WTC11 (cell line): ENCODE measurements around the gene ZNF761.

Source experiments
- CTCF ChIP-seq: fragments of 200-600 bp; IDR thresholded peaks from 2 replicates; pipeline ENCODE4 v1.8.0; 2022; ENCODE audit warnings: antibody characterized with exemption
- SMAD4 ChIP-seq: sonication (generic); formaldehyde crosslinking; IDR thresholded peaks from 2 replicates; pipeline ENCODE4 v1.8.0; 2022; ENCODE audit warnings: mild to moderate bottlenecking, missing genetic modification reagents

- TF ChIP-seq CTCF (no peak), SMAD4 (CRISPR knock-in tag) (no peak)
Measured at GRCh38 chr19:53455828-53456227, 24.0 kb downstream of the ZNF761 start.
